ENCODE data around the gene RASSF1. TPM values are rescaled to one million over a fixed set of nuclear protein-coding genes. Genes with fewer than 3 reads are reported as not detected.

Gene RASSF1
- total and polyA plus RNA-seq, 2 of the 8 experiments (the other 6 are each of a cell fraction or from before 2014, with no cell fraction given) = 10.3 to 15.7 TPM

GRCh38 chr3:50365080-50365841, 24.6 kb upstream of the RASSF1 start:
- Histone ChIP-seq H3K18ac (ENCODE audit: extremely low read depth, low read length) (peak overlapping the region; percentile 34; the same call in 1 of the 2 replicates), H3K36me3 (ENCODE audit: control insufficient read depth in 2 of 4, insufficient read depth in 4 of 4, low read length in 3 of 4) (no peaks in the 10 kb centered on the region), H3K4me1 (replicated peaks in 1 of 4; ENCODE audit: control insufficient read depth in 3 of 4, insufficient read depth in 4 of 4, low read length in 3 of 4) (peaks cover 0 to 15% (median 10%) of the 10 kb centered on the region in 4 experiments; a peak in 6 of 7 replicates), H3K4me3 (ENCODE audit: extremely low read depth in 1 of 4, insufficient read depth in 2 of 4, low read depth in 3 of 4, low read length in 4 of 4) (peak overlapping the region; percentile 48 to 68 (median 59)), H3K27me3 (replicated peaks in 1 of 4; ENCODE audit: control insufficient read depth in 3 of 4, extremely low read depth in 1 of 4, insufficient read depth in 3 of 4, low read length in 3 of 4) (peaks cover 0 to 5% (median 2%) of the 10 kb centered on the region in 4 experiments; a peak in 3 of 7 replicates), H3K79me2 (ENCODE audit: control insufficient read depth in 1 of 2, insufficient read depth in 2 of 2, low read length in 2 of 2) (no peaks in the 10 kb centered on the region), H4K5ac (ENCODE audit: insufficient read length, low read depth, low read length) (no peak overlapping the region), H2BK120ac (replicated peaks; ENCODE audit: low read depth, low read length) (no peak overlapping the region), H2BK12ac (ENCODE audit: low read depth, low read length) (no peak overlapping the region), H2BK20ac (ENCODE audit: low read length) (no peak overlapping the region), H3K23ac (ENCODE audit: insufficient read length) (no peak overlapping the region), H3K23me2 (ENCODE audit: low read depth, low read length) (peaks cover 12% of the 10 kb centered on the region; the same call in 1 of the 2 replicates), H2AK5ac (ENCODE audit: low read depth, low read length) (no peak overlapping the region), H4K20me1 (replicated peaks in 1 of 2; ENCODE audit: control insufficient read depth in 1 of 2, insufficient read depth in 2 of 2, low read length in 2 of 2) (peaks cover 0 to 2% of the 10 kb centered on the region in 2 experiments), H2AFZ (ENCODE audit: low read length) (0 out of 2 replicates have a peak overlapping the region, but pooled peaks have one; percentile 47), H3K56ac (replicated peaks; ENCODE audit: insufficient read length, low read depth, low read length) (no peak overlapping the region), H2BK15ac (ENCODE audit: low read length) (no peak overlapping the region), H3K79me1 (ENCODE audit: low read depth, low read length) (0 out of 2 replicates have a peak, but pooled peaks cover 2% of the 10 kb centered on the region), H3K4me2 (ENCODE audit: insufficient read depth in 1 of 2, low read depth in 2 of 2, low read length in 2 of 2) (peak overlapping the region; percentile 76 to 91), H3K9ac (replicated peaks in 1 of 4; ENCODE audit: extremely low read depth in 1 of 4, low read depth in 3 of 4, low read length in 3 of 4) (peak overlapping the region in 3 of 4 experiments; percentile 3 to 58 (median 49); a peak in 5 of 7 replicates), H3K14ac (ENCODE audit: insufficient read length) (no peak overlapping the region), H2BK5ac (ENCODE audit: low read depth, low read length) (peak overlapping the region; percentile 12; the same call in 1 of the 2 replicates), H3K27ac (ENCODE audit: low read depth, low read length) (peak overlapping the region; percentile 39; the same call in 1 of the 2 replicates), H3K9me3 (ENCODE audit: insufficient read depth in 2 of 2, low read depth in 1 of 2, low read length in 1 of 2) (no peaks in the 10 kb centered on the region), H3K4ac (replicated peaks; ENCODE audit: insufficient read length, low read depth, low read length) (no peak overlapping the region), H4K8ac (ENCODE audit: extremely low read depth, insufficient read depth, low read length) (peak overlapping the region; percentile 83; the same call in 1 of the 2 replicates), H4K91ac (replicated peaks; ENCODE audit: insufficient read length, low read length) (peak overlapping the region; percentile 38)
- DNase-seq (ENCODE audit: low read depth in 1 of 2, low spot score in 2 of 2) (peak; percentile 78 to 93), FAIRE-seq (no peak)
- 11% methylated on average over 35 of the region's 53 CpGs; no CpG with 5 or more reads in 1 of the 2 experiments for WGBS, 2 experiments (ENCODE audit: extremely low coverage in 1 of 2, insufficient coverage in 1 of 2, insufficient read length in 1 of 2, insufficient replicate concordance in 2 of 2, low coverage in 1 of 2, low lambda C conversion rate in 2 of 2, missing lambda C conversion rate in 1 of 2)
- POLR2A ChIA-PET (ENCODE audit: partially characterized antibody) = interaction anchor here (0.7 to 2.5 kb wide), 7 partner anchors 10 to 1604 kb away, joined by 3 to 22 read pairs (median 3); partner anchors contain the start of genes CYB561D2 and NPRL2
- CTCF ChIA-PET (ENCODE audit: partially characterized antibody) = interaction anchor here (0.8 to 4.5 kb wide), 11 partner anchors 9 to 251 kb away, joined by 3 to 18 read pairs (median 4); partner anchors contain the start of genes MAPKAPK3 and RASSF1
- TF ChIP-seq CHD2 (IDR thresholded peaks at IDR 0.05; ENCODE audit: low read length) = peak; percentile 40; the same call in 1 of the 2 replicates
- peak; percentile 33 to 49; a peak in 3 of 4 replicates for TF ChIP-seq RAD21 (IDR thresholded peaks at IDR 0.05 in 1 of 2, conservative IDR thresholded peaks at IDR 0.05 in 1 of 2; ENCODE audit: low read depth in 2 of 2, low read length in 2 of 2)
- peak; percentile 46; the same call in 1 of the 2 replicates for TF ChIP-seq E2F6 (IDR thresholded peaks at IDR 0.05)
- TF ChIP-seq CTCF (IDR thresholded peaks at IDR 0.05; ENCODE audit: control extremely low read depth in 1 of 3, insufficient read depth in 1 of 3, low read depth in 1 of 3, low read length in 3 of 3) = peak in 1 of 3 experiments; percentile 20; a peak in 1 of 4 replicates
- peak; percentile 72 for TF ChIP-seq KDM4A (IDR thresholded peaks at IDR 0.05; ENCODE audit: low read depth, low read length, severe bottlenecking)
- TF ChIP-seq GTF2F1 (IDR thresholded peaks at IDR 0.05; ENCODE audit: borderline replicate concordance, low read depth, low read length) = no peak

Data from H1 (cell line).